Measurements from ENCODE around the gene EFS. TPM values are rescaled to one million over a fixed set of nuclear protein-coding genes. Genes with fewer than 3 reads are reported as not detected.
A peak's percentile ranks its signal among the peaks of the same experiment; 100 is the strongest.

Gene EFS
- total RNA-seq, 1 experiment from 2014 or later = not detected

DNA sequence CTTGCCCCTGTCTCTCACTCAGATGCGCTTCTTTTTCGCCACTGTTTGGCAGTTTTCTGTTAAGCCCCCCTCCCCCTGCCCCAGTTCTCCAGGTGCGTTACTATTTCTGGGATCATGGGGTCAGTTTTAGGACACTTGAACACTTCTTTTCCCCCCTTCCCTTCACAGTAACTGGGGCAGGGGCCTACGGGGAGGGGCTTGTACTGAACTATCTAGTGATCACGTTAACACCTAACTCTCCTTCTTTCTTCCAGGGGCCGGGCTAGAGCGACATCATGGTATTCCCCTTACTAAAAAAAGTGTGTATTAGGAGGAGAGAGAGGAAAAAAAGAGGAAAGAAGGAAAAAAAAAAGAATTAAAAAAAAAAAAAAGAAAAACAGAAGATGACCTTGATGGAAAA, 40.0 kb downstream of the EFS start:
- Mint-ChIP-seq H3K27ac (ENCODE audit: low read depth, unreplicated experiment) (no peak overlapping the region), H3K4me3 (ENCODE audit: unreplicated experiment) (no peak overlapping the region), H3K36me3 (ENCODE audit: insufficient read depth, unreplicated experiment) (peaks cover 78% of the 10 kb centered on the region), H3K27me3 (ENCODE audit: insufficient read depth, unreplicated experiment) (no peaks in the 10 kb centered on the region), H3K4me1 (ENCODE audit: insufficient read depth, unreplicated experiment) (peaks cover 16% of the 10 kb centered on the region), H3K9me3 (ENCODE audit: unreplicated experiment) (no peaks in the 10 kb centered on the region)
- BruUV-seq (replicated peaks) = no TSS peak
- TF ChIP-seq, protein P1, sequence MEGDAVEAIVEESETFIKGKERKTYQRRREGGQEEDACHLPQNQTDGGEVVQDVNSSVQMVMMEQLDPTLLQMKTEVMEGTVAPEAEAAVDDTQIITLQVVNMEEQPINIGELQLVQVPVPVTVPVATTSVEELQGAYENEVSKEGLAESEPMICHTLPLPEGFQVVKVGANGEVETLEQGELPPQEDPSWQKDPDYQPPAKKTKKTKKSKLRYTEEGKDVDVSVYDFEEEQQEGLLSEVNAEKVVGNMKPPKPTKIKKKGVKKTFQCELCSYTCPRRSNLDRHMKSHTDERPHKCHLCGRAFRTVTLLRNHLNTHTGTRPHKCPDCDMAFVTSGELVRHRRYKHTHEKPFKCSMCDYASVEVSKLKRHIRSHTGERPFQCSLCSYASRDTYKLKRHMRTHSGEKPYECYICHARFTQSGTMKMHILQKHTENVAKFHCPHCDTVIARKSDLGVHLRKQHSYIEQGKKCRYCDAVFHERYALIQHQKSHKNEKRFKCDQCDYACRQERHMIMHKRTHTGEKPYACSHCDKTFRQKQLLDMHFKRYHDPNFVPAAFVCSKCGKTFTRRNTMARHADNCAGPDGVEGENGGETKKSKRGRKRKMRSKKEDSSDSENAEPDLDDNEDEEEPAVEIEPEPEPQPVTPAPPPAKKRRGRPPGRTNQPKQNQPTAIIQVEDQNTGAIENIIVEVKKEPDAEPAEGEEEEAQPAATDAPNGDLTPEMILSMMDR (IDR thresholded peaks at IDR 0.05; ENCODE audit: unreplicated experiment) = no peak
- CTCF ChIA-PET = no interaction called here
- intact Hi-C loops (cut with micrococcal nuclease) = no loop called here
- DNase-seq (ENCODE audit: unreplicated experiment) = no peak
- POLR2A ChIA-PET = interaction anchor here (0.6 kb wide), 1 partner anchor 56 kb away, joined by 3 read pairs; no protein-coding TSS in a partner anchor

DNA sequence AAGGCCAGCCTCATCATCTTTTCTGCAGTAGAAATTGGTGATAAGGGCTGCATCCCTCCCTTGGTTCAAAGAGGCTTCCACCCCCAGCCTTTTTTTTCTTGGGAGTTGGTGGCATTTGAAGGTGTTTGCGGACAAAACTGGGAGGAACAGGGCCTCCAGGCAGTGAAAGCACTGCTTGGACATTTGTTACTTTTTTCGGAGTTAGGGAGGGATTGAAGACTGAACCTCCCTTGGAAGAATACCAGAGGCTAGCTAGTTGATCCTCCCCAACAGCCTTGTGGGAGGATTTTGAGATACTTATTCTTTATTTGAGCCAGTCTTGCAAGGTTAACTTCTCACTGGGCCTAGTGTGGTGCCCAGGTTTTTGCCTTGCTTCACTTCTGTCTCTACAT, 40.5 kb downstream of the EFS start:
- Mint-ChIP-seq H3K4me3 (ENCODE audit: unreplicated experiment) (no peak overlapping the region), H3K27me3 (ENCODE audit: insufficient read depth, unreplicated experiment) (no peaks in the 10 kb centered on the region), H3K27ac (ENCODE audit: low read depth, unreplicated experiment) (no peak overlapping the region), H3K4me1 (ENCODE audit: insufficient read depth, unreplicated experiment) (peaks cover 16% of the 10 kb centered on the region), H3K9me3 (ENCODE audit: unreplicated experiment) (no peaks in the 10 kb centered on the region), H3K36me3 (ENCODE audit: insufficient read depth, unreplicated experiment) (peaks cover 82% of the 10 kb centered on the region)
- ChIA-PET POLR2A (interaction anchor here (0.6 kb wide), 1 partner anchor 56 kb away, joined by 3 read pairs; no protein-coding TSS in a partner anchor), CTCF (interaction anchor here (0.6 to 3.6 kb wide), 2 partner anchors 55 to 243 kb away, joined by 3 to 26 read pairs; no protein-coding TSS in a partner anchor)
- no TSS peak for BruUV-seq (replicated peaks)
- no peak for DNase-seq (ENCODE audit: unreplicated experiment)
- intact Hi-C loops (cut with micrococcal nuclease) = no loop called here
- TF ChIP-seq, protein P1 (IDR thresholded peaks at IDR 0.05; ENCODE audit: unreplicated experiment) = no peak

DNA sequence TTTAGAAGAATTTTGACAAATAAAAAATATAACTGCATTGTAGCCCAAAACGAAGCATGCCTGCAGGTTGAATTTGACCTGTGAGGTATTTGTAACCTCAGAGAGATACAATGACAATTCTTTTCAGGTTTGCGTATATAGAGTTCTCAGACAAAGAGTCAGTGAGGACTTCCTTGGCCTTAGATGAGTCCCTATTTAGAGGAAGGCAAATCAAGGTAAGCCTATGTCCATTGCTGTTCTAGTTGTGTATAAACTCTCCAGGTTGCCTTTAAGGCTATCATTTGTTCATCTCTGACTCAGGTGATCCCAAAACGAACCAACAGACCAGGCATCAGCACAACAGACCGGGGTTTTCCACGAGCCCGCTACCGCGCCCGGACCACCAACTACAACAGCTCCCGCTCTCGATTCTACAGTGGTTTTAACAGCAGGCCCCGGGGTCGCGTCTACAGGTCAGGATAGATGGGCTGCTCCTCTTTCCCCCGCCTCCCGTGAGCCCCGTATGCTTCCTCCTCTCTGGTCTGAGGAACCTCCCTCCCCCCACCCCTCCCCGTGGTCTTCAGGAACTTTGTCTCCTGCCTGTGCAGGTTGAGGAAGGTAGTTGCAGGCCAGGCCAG, 41.0 kb downstream of the EFS start:
- BruUV-seq (replicated peaks) = no TSS peak
- intact Hi-C loops (cut with micrococcal nuclease) = no loop called here
- peaks cover 87% of the 10 kb centered on the region for H3K36me3 Mint-ChIP-seq (ENCODE audit: insufficient read depth, unreplicated experiment)
- TF ChIP-seq, protein P1 (IDR thresholded peaks at IDR 0.05; ENCODE audit: unreplicated experiment) = no peak
- no peaks in the 10 kb centered on the region for H3K9me3 Mint-ChIP-seq (ENCODE audit: unreplicated experiment)
- POLR2A ChIA-PET = interaction anchor here (1.7 to 9.0 kb wide), 3 partner anchors 18 to 38 kb away, joined by 3 to 339 read pairs (median 52); partner anchors contain the start of genes BCL2L2, HOMEZ and PPP1R3E
- H3K4me3 Mint-ChIP-seq (ENCODE audit: unreplicated experiment) = no peak overlapping the region
- no peak overlapping the region for H3K27ac Mint-ChIP-seq (ENCODE audit: low read depth, unreplicated experiment)
- H3K4me1 Mint-ChIP-seq (ENCODE audit: insufficient read depth, unreplicated experiment) = peaks cover 16% of the 10 kb centered on the region
- CTCF ChIA-PET = interaction anchor here (0.6 to 5.7 kb wide), 4 partner anchors 23 to 243 kb away, joined by 3 to 49 read pairs (median 14); partner anchors contain the start of gene PPP1R3E
- DNase-seq (ENCODE audit: unreplicated experiment) = no peak
- H3K27me3 Mint-ChIP-seq (ENCODE audit: insufficient read depth, unreplicated experiment) = no peaks in the 10 kb centered on the region

DNA sequence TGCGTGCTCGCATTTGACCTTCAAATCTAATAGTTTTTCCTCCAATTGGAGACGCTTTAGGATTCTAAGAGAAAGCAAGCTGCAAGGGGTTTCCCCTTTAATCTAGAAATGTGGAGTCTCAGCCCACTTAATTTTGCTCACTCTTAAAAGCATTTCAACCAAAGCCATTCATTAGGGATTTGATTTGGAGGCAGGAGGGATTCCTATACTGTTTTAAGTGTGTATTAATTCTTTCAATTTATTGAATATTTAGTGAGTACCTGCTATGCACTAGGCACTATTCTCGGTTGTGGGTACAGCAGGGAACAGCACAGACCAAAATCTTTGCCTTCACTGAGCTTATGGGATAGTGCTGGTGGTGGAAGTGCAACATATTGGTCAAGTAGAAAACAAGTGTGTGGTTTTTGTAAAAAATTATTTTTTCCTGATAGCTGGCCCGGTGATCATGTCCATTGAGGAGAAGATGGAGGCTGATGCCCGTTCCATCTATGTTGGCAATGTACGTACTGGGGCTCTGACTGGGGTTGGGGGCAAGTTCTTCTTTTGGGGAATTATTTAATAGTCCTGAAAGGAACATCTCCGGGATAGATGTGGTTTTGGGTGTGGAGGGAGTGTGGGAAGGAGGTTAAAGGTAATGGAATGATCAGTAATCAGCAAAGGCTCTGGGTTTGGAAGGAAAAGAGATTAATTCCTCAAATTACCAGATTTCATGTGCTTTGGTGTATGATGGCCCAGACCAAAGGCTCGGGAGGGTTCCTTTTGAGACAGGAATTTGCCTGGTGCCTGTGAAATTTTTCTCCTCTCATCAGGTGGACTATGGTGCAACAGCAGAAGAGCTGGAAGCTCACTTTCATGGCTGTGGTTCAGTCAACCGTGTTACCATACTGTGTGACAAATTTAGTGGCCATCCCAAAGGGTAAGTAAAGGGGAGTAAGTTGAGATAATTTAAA, 42.1 kb downstream of the EFS start:
- CTCF ChIA-PET = interaction anchor here (0.6 to 5.7 kb wide), 10 partner anchors 15 to 330 kb away, joined by 3 to 49 read pairs (median 3); partner anchors contain the start of genes BCL2L2 and PPP1R3E
- BruUV-seq (replicated peaks) = TSS peak; percentile 23
- DNase-seq (ENCODE audit: unreplicated experiment) = no peak

More for the DNA sequence above, 42.1 kb downstream of the EFS start:
- peaks cover 85% of the 10 kb centered on the region for H3K36me3 Mint-ChIP-seq (ENCODE audit: insufficient read depth, unreplicated experiment)
- no peaks in the 10 kb centered on the region for H3K9me3 Mint-ChIP-seq (ENCODE audit: unreplicated experiment)
- H3K4me1 Mint-ChIP-seq (ENCODE audit: insufficient read depth, unreplicated experiment) = peaks cover 11% of the 10 kb centered on the region
- peak overlapping the region; percentile 97 for H3K27ac Mint-ChIP-seq (ENCODE audit: low read depth, unreplicated experiment)
- TF ChIP-seq, protein P1 (IDR thresholded peaks at IDR 0.05; ENCODE audit: unreplicated experiment) = no peak
- H3K27me3 Mint-ChIP-seq (ENCODE audit: insufficient read depth, unreplicated experiment) = no peaks in the 10 kb centered on the region
- POLR2A ChIA-PET = interaction anchor here (0.7 to 9.0 kb wide), 12 partner anchors 10 to 792 kb away, joined by 3 to 339 read pairs (median 6); partner anchors contain the start of genes BCL2L2, DCAF11, HOMEZ and NGDN
- H3K4me3 Mint-ChIP-seq (ENCODE audit: unreplicated experiment) = peak overlapping the region; percentile 84
- intact Hi-C loops (cut with micrococcal nuclease) = no loop called here
